GM19238 (cell line): Measurements from ENCODE around the gene UBE2G2.

Experiments
- DNase-seq: peaks from one replicate; pipeline ENCODE4 v3.0.0; 2011; ENCODE audit warnings: low spot score; ENCODE audit not compliant: insufficient read length

The UBE2G2 gene, protein sequence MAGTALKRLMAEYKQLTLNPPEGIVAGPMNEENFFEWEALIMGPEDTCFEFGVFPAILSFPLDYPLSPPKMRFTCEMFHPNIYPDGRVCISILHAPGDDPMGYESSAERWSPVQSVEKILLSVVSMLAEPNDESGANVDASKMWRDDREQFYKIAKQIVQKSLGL

GRCh38 chr21:44801468-44802395 is at the start of gene UBE2G2:
TSS of gene UBE2G2 (minus strand) at chr21:44801820. CDS start at chr21:44801748, 72 bp downstream.
- DNase-seq, result peak; percentile 95

- DNase-seq, result no peak
Measured at GRCh38 chr21:44850905-44851657, 49.5 kb upstream of the UBE2G2 start.

DNA sequence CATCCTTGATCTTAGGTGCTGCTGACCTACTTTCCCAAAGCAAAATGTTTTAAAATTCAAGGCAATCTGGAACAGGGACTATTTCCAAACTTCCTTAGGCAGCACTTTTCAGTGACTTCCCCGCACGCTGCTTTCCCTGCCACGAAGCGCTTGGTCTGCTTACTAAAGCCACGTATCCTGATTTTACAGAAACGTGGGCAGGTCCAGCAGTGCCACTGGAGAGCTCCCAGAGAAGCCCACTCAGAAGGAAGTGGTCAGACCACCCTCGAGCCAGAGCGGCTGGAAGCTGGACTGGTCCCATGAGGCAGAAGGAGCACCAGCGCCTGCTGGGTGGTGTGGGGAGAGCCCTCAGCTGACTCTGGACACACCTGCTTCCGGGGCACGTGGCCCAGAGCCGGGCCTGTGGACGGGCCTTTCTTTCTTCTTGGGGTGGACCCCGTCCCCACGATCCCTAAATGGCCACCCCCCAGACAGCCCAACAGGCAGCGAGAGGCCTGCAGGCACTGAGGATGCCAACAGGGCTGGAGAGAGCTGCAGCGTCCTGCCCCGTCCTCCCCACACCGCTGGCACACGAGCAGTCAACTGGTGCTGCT is 48.7 kb upstream of the UBE2G2 start:
- no peak for DNase-seq

- no peak for DNase-seq
Measured at GRCh38 chr21:44849616-44850130, 48.1 kb upstream of the UBE2G2 start.

DNA sequence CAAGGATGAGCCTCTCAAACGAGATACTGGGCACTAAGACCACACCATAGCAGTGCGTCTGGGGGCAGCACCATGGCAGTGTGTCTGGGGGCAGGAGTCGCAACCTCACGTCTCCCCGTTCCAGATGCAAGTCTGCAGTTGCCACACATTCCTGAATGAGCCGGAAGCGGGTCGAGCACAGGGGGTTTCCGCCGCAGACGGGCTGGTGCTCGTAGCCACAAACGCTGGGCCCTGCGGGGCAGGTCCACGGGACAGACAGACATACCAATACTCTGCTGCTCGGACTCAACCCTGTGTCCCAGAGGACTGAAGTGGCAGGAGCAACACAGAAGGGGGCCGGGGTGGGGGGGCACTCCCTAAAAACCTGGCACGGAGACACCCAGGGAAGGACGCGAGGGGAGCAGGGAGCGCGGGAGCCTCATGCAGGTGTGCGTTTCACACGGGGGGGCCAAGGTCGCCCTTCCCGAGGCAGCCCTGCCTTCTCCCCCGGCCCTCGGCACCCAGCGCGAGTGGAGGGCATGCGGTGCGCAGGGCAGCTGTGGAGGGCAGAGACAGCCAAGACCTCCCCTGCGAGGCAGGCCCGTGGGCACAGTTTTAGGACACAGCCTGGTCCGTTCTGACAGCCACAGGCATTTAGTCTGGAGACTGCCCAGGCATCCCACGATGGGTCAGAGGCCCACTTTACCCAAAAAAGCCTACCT is 47.4 kb upstream of the UBE2G2 start:
- DNase-seq, result no peak

- no peak for DNase-seq
Measured at GRCh38 chr21:44847261-44848056, 45.8 kb upstream of the UBE2G2 start.

- DNase-seq, result peak; percentile 30
Measured at GRCh38 chr21:44846485-44847260, 45.1 kb upstream of the UBE2G2 start.

DNA sequence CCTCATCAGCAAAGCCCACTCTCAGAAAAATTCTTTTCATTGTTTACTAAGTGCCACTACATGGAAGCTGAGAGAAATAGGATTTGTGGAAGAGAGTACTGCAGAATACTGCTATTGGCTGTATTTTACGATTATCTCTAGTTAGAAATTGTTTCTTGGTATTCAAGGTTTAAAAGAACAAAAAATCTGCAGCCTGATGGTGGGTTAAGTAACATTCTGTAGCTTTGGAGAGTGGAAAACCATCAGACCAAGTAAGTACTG is 44.5 kb upstream of the UBE2G2 start:
- DNase-seq, result no peak

DNA sequence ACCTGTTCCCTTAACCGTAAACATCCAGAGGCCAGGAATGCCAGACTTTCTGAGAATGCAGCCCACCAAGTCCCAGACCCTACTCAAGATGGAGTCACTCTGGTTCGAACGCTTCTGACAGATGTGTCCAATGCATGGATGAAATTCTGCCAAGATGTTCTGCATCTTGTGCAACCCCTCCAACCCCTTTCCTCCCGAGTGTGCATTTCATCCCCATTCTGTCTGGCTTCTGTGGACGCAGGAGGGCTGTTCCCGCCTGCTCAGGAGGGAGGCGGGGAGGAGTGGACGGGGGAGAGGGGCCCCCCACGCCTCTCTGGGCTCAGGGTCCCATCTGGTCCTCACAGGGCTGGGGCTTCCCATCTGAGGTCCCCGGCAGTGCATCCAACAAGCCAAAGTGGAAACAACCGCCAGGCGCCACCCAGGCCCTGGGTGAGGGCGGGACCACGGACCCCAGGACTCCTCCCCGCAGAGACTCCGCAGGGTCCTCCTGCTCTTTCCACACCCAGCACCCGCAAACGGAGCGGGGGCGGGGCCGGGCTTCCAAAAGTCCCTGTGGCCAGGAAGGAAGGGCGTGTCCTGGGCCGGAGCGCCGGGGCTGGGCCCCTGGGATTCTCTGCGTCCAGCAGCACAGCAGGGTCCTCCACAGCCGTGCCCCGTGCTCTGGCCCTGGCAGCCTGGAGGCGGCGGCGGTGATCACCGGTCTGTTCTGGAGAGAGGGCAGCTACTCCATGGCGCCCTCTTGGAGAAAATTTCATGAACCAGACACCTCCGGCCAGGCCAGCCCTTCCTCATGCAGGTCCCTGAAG is 44.0 kb upstream of the UBE2G2 start:
- peak; percentile 69 for DNase-seq

GRCh38 chr21:44844256-44844655 is 42.6 kb upstream of the UBE2G2 start:
- no peak for DNase-seq

DNA sequence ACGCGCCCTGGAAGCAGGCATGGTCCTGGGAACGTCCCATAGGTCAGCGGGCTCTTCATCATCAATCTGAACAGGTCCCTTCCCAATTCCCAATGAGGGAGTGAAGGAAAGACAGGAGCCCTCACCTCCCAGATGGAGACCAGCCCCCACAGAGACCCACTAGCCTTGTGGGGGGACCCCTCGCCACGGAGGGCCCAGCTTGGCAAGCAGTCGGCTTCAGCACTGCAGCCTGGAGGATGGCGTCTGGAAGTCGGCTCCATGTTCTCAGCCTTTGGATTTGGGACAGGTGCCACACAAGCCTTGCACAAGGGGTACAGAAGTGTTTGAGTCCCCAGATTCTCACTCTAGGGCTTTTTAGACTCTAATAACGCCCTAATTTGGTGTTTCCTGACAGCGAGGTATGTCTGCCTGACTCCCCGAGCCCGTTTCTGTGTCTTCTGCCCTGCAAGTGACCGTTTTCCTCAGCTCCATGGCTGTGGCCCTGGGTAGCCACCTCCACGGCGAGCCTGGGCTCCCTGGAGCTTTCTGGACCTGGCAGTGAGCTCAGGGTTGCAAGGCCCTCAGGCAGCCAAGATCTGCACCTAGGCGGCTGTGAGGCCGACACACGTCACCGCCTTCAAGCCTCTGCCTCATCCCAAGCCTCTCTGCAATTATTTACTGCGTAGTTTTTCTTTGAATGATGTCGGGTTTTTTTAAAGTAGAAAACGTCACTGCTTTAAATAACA is 41.3 kb upstream of the UBE2G2 start:
- DNase-seq, result no peak

GRCh38 chr21:44842087-44842486 is 40.5 kb upstream of the UBE2G2 start:
- no peak for DNase-seq

- DNase-seq, result no peak
Measured at GRCh38 chr21:44840771-44841170, 39.2 kb upstream of the UBE2G2 start.

DNA sequence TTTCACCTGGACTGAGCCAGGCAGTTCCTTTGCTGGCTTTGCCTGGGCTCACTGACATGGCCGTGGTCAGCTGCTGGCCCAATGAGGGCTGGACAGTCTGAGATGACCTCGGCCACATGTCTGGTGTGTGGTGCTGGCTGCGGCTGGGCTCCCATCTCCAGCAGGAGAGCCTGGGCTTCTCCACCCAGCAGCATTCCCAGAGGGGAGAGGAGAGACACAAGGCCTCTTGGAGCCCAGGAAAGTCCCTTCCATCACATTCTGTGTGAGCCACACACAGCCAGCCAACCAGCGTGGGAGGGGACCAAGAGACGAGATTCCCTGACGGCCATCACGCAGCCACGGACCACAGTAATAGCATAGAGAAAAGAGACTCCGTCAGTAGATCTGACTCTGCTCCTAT is 37.3 kb upstream of the UBE2G2 start:
- no peak for DNase-seq

DNA sequence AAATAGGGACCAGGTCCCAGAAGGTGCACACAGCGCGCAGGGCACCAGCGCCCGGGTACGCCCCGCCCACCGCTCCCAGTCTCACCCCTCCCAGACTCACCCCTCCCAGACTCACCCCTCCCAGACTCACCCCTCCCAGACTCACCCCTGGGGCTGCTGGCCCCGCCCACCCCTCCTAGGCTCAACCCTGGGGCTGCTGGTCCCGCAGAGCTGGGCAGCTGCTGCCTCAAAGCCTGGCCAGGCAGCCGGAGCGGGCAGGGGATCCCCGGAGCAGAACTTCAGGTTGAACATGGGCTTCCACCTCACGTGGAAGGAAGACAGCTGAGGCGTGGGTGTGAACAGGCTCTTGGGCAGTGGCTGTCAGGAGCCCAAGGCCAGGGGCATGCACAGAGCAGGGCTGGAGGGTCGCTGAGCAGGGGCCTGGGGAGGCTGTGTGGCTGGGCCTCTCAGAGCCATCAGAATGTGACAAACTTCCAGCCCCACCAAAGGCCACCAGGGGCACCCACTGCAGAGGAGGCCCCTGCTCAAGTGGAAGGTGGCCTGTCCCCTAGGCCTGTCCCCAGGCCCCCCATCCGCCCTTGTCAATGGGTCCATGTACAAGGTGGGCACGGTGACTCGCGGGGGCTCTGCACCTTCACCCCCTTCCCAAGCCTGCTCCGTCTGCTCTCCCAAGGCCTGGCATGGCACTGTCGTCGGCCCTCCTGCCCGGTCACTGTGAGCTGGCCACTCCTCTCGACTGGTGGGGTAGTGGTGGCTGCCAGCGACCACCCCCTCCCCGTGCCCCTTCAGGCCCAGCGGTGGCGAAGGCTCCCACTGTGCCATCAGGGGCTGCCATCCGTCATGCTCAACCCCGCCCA is 36.6 kb upstream of the UBE2G2 start:
- DNase-seq, result no peak

GRCh38 chr21:44837537-44837936 is 35.9 kb upstream of the UBE2G2 start:
- DNase-seq, result no peak
